ENCODE results near the gene RPL41. TPM values are rescaled to one million over a fixed set of nuclear protein-coding genes. Genes with fewer than 3 reads are reported as not detected.

RPL41 gene
- total and polyA plus RNA-seq, 9 of the 15 experiments (the other 6 are each of a cell fraction or from before 2014, with no cell fraction given): 3,403 to 11,276 (median 5,604) TPM

GRCh38 chr12:56157201-56158028 lies 41.0 kb downstream of the RPL41 start (continued):
- no peak for TF ChIP-seq GATAD2A (IDR thresholded peaks at IDR 0.05)
- TF ChIP-seq HNRNPL (IDR thresholded peaks at IDR 0.05; ENCODE audit: low read depth, low read length): no peak
- TF ChIP-seq XRCC3 (IDR thresholded peaks at IDR 0.05): no peak
- TF ChIP-seq SRSF3 (IDR thresholded peaks at IDR 0.05; ENCODE audit: insufficient read depth, low read length): no peak
- TF ChIP-seq ZNF134 (CRISPR knock-in tag; conservative IDR thresholded peaks at IDR 0.05): no peak
- TF ChIP-seq TBL1XR1 (IDR thresholded peaks at IDR 0.05; ENCODE audit: low read length in 2 of 2): no peak; a peak in 1 of 4 replicates
- no peak for TF ChIP-seq GATAD2B (IDR thresholded peaks at IDR 0.05; ENCODE audit: borderline replicate concordance)
- TF ChIP-seq BCOR (IDR thresholded peaks at IDR 0.05): peak; percentile 6; the same call in 1 of the 2 replicates
- no peak for TF ChIP-seq SP1 (CRISPR knock-in tag; IDR thresholded peaks at IDR 0.05)
- no peak for TF ChIP-seq ZBTB40 (IDR thresholded peaks at IDR 0.05)
- TF ChIP-seq ZBTB40 (CRISPR knock-in tag; IDR thresholded peaks at IDR 0.05): no peak
- no peak for TF ChIP-seq POLR2H (tag; IDR thresholded peaks at IDR 0.05; ENCODE audit: low read depth)
- TF ChIP-seq ZNF398 (CRISPR knock-in tag; IDR thresholded peaks at IDR 0.05): no peak
- TF ChIP-seq ZBED1 (IDR thresholded peaks at IDR 0.05): no peak
- no peak for TF ChIP-seq ZNF280B (CRISPR knock-in tag; IDR thresholded peaks at IDR 0.05)
- TF ChIP-seq EWSR1 (IDR thresholded peaks at IDR 0.05; ENCODE audit: borderline replicate concordance, low read depth, partially characterized antibody): no peak

Measured in K562 (cell line).